ENCODE results near the gene BTG1. TPM values are rescaled to one million over a fixed set of nuclear protein-coding genes. Genes with fewer than 3 reads are reported as not detected.
A peak's percentile ranks its signal among the peaks of the same experiment; 100 is the strongest.

Gene BTG1
- total and polyA plus RNA-seq, 2 experiments from 2014 or later: 15.5 to 36.2 TPM

DNA sequence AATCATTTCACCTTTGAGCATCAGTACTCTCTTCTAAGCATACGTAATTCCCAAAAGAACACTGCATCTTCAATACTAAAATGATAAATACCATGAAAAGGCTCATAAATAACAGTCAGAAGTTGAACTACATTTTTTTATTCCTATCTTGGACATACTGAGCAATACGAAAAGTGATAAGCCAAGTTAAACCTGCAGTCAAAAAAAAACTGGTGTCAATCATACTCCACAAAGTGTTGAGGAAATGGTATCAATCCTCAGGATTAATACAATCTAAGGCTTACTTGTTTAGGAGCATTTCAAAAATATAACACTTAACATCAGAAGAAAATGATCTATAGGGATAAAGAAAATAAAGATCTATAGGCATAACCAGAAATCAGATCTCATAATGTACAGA lies 5.5 kb downstream of the BTG1 start:
- H3K4me1 Mint-ChIP-seq: peaks cover 72% of the 10 kb centered on the region

GRCh38 chr12:92139634-92140150 lies 6.0 kb downstream of the BTG1 start:
- Mint-ChIP-seq H3K9me3 (0 out of 3 replicates have a peak, but pooled peaks cover 2% of the 10 kb centered on the region), H3K4me3 (peak overlapping the region; percentile 98), H3K36me3 (ENCODE audit: low read depth) (peaks cover 34% of the 10 kb centered on the region), H3K27ac (peak overlapping the region; percentile 6; the same call in 1 of the 2 replicates), H3K27me3 (ENCODE audit: insufficient read depth, low read depth, poor library complexity) (peaks cover 8% of the 10 kb centered on the region), H3K4me1 (peaks cover 77% of the 10 kb centered on the region)
- Histone ChIP-seq H3K4me1 (ENCODE audit: insufficient read depth) (peaks cover 69% of the 10 kb centered on the region), H3F3A (replicated peaks; ENCODE audit: low read depth) (no peaks in the 10 kb centered on the region), H3K27ac (ENCODE audit: low read depth) (no peak overlapping the region), H4K20me1 (replicated peaks; ENCODE audit: insufficient read depth) (peaks cover 10% of the 10 kb centered on the region; the same call in 1 of the 2 replicates), H3K79me2 (replicated peaks; ENCODE audit: insufficient read depth) (peaks cover 100% of the 10 kb centered on the region), H2AFZ (no peak overlapping the region), H3K4me3 (peak overlapping the region; percentile 78), H3K27me3 (ENCODE audit: insufficient read depth) (no peaks in the 10 kb centered on the region), H3K4me2 (peak overlapping the region; percentile 89), H3K9me2 (ENCODE audit: insufficient read depth) (no peaks in the 10 kb centered on the region), H3K36me3 (ENCODE audit: insufficient read depth) (peaks cover 13% of the 10 kb centered on the region; the same call in 1 of the 2 replicates)
- ATAC-seq (no peak), DNase-seq (ENCODE audit: low spot score) (peak; percentile 38)
- TF ChIP-seq, protein P1, sequence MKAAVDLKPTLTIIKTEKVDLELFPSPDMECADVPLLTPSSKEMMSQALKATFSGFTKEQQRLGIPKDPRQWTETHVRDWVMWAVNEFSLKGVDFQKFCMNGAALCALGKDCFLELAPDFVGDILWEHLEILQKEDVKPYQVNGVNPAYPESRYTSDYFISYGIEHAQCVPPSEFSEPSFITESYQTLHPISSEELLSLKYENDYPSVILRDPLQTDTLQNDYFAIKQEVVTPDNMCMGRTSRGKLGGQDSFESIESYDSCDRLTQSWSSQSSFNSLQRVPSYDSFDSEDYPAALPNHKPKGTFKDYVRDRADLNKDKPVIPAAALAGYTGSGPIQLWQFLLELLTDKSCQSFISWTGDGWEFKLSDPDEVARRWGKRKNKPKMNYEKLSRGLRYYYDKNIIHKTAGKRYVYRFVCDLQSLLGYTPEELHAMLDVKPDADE (IDR thresholded peaks at IDR 0.05): no peak
- TF ChIP-seq JUNB (IDR thresholded peaks at IDR 0.05; ENCODE audit: unreplicated experiment) (no peak), POLR2AphosphoS5 (IDR thresholded peaks at IDR 0.05; ENCODE audit: low read depth) (no peak), STAT1 (IDR thresholded peaks at IDR 0.05; ENCODE audit: unreplicated experiment) (no peak), ZNF114 (CRISPR knock-in tag; IDR thresholded peaks at IDR 0.05) (no peak), EZH2 (IDR thresholded peaks at IDR 0.05; ENCODE audit: low read depth, unreplicated experiment) (no peak), CREB1 (CRISPR knock-in tag; IDR thresholded peaks at IDR 0.05; ENCODE audit: low read depth) (no peak), CTCF (conservative IDR thresholded peaks at IDR 0.05; ENCODE audit: low read depth in 2 of 2) (no peak), NANOG (IDR thresholded peaks at IDR 0.05; ENCODE audit: borderline replicate concordance) (no peak), ZNF331 (CRISPR knock-in tag; IDR thresholded peaks at IDR 0.05; ENCODE audit: low read depth) (no peak)
- TF ChIP-seq, protein P2, sequence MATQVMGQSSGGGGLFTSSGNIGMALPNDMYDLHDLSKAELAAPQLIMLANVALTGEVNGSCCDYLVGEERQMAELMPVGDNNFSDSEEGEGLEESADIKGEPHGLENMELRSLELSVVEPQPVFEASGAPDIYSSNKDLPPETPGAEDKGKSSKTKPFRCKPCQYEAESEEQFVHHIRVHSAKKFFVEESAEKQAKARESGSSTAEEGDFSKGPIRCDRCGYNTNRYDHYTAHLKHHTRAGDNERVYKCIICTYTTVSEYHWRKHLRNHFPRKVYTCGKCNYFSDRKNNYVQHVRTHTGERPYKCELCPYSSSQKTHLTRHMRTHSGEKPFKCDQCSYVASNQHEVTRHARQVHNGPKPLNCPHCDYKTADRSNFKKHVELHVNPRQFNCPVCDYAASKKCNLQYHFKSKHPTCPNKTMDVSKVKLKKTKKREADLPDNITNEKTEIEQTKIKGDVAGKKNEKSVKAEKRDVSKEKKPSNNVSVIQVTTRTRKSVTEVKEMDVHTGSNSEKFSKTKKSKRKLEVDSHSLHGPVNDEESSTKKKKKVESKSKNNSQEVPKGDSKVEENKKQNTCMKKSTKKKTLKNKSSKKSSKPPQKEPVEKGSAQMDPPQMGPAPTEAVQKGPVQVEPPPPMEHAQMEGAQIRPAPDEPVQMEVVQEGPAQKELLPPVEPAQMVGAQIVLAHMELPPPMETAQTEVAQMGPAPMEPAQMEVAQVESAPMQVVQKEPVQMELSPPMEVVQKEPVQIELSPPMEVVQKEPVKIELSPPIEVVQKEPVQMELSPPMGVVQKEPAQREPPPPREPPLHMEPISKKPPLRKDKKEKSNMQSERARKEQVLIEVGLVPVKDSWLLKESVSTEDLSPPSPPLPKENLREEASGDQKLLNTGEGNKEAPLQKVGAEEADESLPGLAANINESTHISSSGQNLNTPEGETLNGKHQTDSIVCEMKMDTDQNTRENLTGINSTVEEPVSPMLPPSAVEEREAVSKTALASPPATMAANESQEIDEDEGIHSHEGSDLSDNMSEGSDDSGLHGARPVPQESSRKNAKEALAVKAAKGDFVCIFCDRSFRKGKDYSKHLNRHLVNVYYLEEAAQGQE (IDR thresholded peaks at IDR 0.05; ENCODE audit: unreplicated experiment): no peak

More for the DNA sequence above, 5.5 kb downstream of the BTG1 start:
- Mint-ChIP-seq H3K9me3 (0 out of 3 replicates have a peak, but pooled peaks cover 2% of the 10 kb centered on the region), H3K27me3 (ENCODE audit: insufficient read depth, low read depth, poor library complexity) (peaks cover 8% of the 10 kb centered on the region), H3K27ac (peak overlapping the region; percentile 6; the same call in 1 of the 2 replicates), H3K4me3 (peak overlapping the region; percentile 98), H3K36me3 (ENCODE audit: low read depth) (peaks cover 34% of the 10 kb centered on the region)
- Histone ChIP-seq H3K9me2 (ENCODE audit: insufficient read depth) (no peaks in the 10 kb centered on the region), H2AFZ (no peak overlapping the region), H3K36me3 (ENCODE audit: insufficient read depth) (peaks cover 13% of the 10 kb centered on the region; the same call in 1 of the 2 replicates), H3K27ac (ENCODE audit: low read depth) (no peak overlapping the region), H3K27me3 (ENCODE audit: insufficient read depth) (no peaks in the 10 kb centered on the region), H3K4me1 (ENCODE audit: insufficient read depth) (peaks cover 66% of the 10 kb centered on the region), H3K4me2 (peak overlapping the region; percentile 89), H3K79me2 (replicated peaks; ENCODE audit: insufficient read depth) (peaks cover 100% of the 10 kb centered on the region), H3K4me3 (peak overlapping the region; percentile 78), H3F3A (replicated peaks; ENCODE audit: low read depth) (no peaks in the 10 kb centered on the region), H4K20me1 (replicated peaks; ENCODE audit: insufficient read depth) (peaks cover 10% of the 10 kb centered on the region; the same call in 1 of the 2 replicates)
- ATAC-seq (no peak), DNase-seq (ENCODE audit: low spot score) (no peak)
- no peak for TF ChIP-seq ZNF331 (CRISPR knock-in tag; IDR thresholded peaks at IDR 0.05; ENCODE audit: low read depth)

Data from GM23338 (cell line).